ENCODE results near the gene HMG20A.

HMG20A gene

DNA sequence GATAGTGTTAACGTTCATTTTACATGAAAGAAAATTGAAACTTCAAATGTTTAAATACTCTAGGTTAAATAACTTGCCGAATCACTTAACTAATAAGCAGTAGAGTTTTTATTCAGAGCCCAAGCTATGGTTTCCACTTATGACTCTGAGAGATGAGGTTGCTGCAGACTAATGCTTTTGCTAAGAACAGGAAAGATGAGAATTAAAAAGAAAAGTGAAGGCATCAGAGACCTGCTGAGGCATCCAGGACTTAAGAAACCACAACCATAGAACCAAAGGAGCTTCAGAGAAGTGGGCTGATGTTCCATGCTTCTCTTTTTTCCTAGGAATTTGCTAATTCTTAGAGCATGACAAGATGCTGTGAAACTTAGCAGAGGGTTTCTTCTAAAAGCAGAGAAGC lies 9.5 kb downstream of the HMG20A start:
- DNase-seq (ENCODE audit: low read depth) = no peak

DNA sequence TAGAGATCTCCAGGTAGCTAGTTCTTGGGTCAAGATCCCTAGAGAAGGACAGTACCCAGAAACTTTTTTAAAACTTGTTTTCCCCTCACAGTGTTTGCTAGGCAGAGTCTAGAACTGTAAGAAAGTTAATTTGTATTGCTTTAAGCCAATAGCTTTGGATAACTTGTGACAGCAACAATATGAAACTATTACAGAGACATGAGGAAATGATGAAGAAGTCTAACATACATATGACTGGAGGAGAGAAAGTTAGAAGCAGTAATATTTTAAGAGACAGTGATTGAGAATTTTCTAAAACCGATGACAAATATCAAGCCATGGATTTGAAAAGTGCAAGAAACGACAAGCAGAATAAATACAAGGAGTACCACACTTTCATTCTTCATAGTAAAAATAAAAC lies 10.0 kb downstream of the HMG20A start:
- no peak for DNase-seq (ENCODE audit: low read depth)

GRCh38 chr15:77436822-77437221 lies 16.1 kb downstream of the HMG20A start:
- no peak for DNase-seq (ENCODE audit: low read depth)

GRCh38 chr15:77437264-77437663 lies 16.6 kb downstream of the HMG20A start:
- no peak for DNase-seq (ENCODE audit: low read depth)

DNA sequence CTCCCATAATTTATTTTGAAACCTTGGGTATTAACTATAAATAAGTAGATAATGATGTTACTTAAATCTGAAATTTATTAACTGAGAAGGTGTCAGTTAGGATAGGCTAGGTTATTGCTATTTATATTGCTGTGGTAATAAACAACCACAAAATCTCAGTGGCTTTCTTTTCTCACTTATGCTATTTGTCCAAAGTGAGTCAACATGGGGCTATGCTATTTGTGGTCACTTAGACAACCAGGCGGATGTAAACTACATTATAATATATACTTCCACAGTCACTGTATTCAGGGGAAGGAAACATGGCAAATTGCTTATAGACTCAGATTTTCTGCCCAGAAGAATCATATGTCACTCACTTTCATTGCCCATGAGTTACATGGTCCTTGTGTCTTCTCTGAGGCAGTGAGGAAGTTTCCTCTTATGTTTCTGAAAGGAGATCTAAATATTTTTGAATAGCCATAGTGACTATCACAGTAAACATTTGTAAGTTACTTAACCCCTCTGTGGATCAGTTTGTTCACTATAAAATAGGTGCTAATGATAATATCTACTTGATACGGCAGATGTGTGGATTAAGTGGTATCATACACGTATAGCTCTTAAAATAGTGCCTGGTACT lies 19.8 kb downstream of the HMG20A start:
- no peak for DNase-seq (ENCODE audit: low read depth)

DNA sequence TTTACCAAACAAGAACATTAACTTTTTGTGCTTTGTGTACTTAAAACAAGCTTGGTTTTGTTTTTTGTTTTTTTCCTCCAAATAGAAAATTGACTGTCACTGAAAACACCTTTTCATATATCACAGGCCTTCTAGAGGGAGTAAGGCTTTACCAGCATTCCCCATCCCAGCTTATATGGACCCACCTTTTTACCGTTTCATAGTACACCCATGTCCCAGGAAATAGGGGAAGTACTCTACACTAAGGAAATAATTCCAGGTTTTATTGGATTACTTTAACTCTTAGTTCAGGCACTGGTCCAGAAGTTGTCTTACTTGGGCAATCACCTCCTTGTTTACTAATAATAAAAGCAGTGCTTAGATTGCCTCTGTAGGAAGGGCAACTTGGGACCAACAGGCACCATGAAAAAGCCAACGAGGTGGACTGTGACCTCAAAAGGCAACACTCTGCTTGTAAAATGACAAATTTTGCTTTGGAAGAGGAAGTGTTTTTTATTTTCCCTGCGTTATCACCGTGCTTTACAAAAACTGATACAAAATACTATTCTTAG lies 26.2 kb downstream of the HMG20A start:
- no peak for DNase-seq (ENCODE audit: low read depth)

DNA sequence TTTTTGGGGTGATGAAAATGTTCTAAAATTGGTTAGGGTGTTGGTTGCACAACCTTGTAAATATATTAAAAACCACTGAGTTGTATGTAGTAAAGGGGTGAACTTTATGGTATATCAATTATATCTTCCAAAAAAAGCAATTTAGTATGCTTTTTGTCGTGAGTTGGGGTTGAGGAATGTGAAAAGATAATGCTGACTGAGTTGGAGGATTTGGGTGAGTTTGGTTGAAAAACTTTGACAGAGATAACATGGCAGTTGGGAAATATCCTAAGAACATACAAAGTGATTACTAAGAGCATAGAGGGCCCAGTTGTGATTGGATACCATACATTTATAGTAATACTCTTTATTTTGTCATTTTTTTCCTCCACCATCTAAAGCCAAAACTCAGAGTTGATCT lies 33.6 kb downstream of the HMG20A start:
- DNase-seq (ENCODE audit: low read depth) = no peak

- DNase-seq (ENCODE audit: low read depth) = no peak
Measured at GRCh38 chr15:77454951-77455350, 34.3 kb downstream of the HMG20A start.

DNA sequence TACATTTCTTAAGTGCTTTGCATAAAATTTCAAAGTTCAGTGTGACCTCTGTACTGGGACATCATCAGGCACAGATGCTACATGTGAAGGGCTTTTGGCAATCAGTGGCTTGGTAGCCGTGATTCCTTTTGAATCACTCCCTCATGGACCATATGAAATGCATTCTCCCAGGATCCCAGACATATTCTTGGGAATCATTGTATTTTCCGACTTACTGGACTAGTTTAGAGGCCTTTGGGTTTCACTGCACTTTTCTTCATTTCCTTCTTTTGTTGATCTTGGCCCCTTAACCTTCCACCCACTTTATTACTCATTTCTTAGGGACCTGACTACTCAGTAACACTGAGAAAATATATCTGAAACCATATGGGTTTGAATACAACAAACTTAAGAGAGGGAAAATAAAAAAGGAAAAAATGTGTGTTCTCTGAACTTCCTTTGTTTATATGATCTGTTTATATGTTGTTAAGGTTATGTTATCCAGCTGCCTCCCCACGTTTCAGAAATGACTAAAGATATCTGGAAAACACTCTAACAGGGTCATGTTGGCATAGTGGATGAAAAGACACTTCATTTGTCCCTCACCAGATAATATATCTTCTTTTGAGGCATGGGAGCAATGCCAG lies 35.1 kb downstream of the HMG20A start:
- DNase-seq (ENCODE audit: low read depth) = no peak

DNA sequence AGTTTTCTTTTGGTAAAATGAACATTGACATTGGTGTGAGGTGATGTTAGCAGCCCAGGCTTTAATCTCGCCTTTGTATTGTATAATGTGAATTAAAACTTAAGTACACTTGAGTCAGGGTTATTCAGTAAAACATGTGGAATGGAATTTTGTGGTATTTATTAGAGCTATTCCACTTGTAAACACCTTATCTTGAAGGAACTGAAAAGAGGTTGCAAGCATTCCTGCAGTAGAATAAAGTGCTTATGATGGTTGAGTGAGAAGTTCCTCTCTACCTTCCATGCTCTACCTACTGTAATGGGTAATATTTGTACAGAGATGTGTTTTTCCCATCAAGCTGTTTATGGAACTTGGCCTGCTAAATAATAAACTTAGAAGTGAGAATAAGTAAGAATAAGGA lies 36.1 kb downstream of the HMG20A start:
- DNase-seq (ENCODE audit: low read depth) = no peak

- no peak for DNase-seq (ENCODE audit: low read depth)
Measured at GRCh38 chr15:77457191-77457904, 36.7 kb downstream of the HMG20A start.

GRCh38 chr15:77457905-77458265 lies 37.2 kb downstream of the HMG20A start:
- no peak for DNase-seq (ENCODE audit: low read depth)

DNA sequence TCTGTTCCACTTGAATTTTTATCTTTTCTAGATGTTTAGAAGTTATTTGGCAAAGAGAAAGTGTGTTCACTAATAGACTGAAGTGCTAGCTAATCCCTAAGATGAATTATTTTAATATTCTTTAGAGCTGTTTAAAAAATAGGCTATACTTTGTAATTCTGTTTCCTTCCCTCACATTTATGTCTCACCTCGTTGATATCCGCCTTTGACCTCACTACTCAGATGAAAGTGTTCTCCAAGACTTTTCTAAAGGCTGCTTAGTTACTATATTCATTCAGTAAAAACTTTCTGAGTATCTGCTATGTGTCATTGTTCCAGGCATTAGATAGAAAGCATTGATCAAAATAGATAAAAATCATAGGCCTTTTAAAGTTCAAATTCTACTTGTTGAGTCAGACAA lies 38.3 kb downstream of the HMG20A start:
- no peak for DNase-seq (ENCODE audit: low read depth)

- DNase-seq (ENCODE audit: low read depth) = no peak
Measured at GRCh38 chr15:77461486-77461885, 40.8 kb downstream of the HMG20A start.

DNA sequence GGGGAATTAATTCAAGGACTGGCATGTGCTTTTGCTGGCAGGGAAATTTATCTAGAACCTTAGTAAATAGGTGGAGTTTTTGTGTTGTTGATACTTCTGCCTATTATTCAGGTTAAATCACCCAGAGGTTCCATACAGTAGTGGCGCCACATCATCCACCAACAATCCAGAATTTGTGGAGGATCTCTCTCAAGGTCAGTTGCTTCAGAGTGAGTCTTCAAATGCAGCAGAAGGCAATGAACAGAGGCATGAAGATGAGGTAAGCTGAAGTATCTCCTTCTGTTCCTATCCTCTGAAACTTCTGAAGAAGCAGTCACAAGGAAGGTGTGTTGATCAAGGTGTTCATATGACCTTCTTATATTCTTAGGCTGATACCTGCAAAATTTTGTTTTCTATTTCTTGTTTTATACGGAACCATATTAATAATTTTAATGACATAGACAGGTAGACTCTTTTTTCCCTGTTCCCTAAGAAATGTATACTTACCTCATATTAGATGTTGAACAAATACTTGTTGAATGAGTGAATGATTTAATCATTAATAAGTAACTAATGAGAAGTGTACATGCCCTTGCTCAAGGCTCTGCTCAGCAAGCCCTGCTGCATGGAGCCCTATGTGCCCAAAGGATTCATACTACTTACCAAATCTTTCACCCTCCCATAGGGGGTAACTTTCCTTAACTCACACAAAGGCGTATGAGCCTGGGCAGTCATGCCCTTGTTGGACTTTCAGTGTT lies 43.6 kb downstream of the HMG20A start:
- DNase-seq (ENCODE audit: low read depth) = no peak

DNA sequence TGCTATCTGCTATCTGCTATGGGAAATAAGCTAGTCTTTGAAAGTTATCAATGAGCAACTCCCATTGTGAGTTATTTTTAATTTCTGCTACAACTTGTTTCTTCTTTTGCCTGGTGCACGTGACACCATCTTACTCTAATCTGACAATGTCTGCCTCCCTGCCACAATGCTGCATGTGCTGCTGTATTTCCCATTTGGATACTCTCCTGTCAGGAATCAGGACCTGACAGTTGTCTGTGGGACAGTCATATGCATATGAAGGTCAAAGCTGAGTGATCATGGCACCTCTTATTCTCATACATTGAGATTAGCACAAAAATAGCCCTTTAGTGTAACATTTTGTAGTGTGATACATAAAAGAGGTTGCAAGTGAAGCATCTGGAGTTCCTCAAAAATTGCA lies 45.8 kb downstream of the HMG20A start:
- no peak for DNase-seq (ENCODE audit: low read depth)

DNA sequence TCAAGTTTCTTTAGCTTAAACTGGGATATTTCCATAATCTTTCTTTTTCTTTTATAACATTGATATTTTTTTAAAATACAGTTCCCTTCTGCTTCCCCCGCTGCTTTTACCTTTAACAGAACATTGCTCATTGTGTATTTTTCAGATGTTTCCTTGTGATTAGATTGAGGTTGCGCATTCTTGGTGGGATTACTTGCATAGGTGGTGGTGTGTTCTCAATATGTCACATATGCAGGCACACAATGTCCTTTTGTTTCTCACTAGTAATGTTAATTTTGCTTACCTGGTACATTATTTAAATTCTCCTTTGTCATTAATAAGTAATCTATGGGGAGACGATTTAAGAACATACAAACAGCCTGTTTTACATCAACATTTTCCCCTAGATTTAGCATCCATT lies 48.2 kb downstream of the HMG20A start:
- no peak for DNase-seq (ENCODE audit: low read depth)

GRCh38 chr15:77470235-77470634 lies 49.5 kb downstream of the HMG20A start:
- DNase-seq (ENCODE audit: low read depth) = no peak

GRCh38 chr15:77473328-77473727 lies 52.6 kb downstream of the HMG20A start:
- DNase-seq (ENCODE audit: low read depth) = no peak

GRCh38 chr15:77474310-77474988 lies 53.8 kb downstream of the HMG20A start:
- DNase-seq (ENCODE audit: low read depth) = no peak

- no peak for DNase-seq (ENCODE audit: low read depth)
Measured at GRCh38 chr15:77475001-77475400, 54.3 kb downstream of the HMG20A start.

- DNase-seq (ENCODE audit: low read depth) = no peak
Measured at GRCh38 chr15:77475898-77476297, 55.2 kb downstream of the HMG20A start.

Data from non-pigmented ciliary epithelial cell (primary cell).